BLaER1 treated with 17β-estradiol and CSF1 and Interleukin-3, amounts not matched to agents 10 nM and 100 nM (cell line): ENCODE measurements around the gene ALPP.
A peak's percentile ranks its signal among the peaks of the same experiment; 100 is the strongest.
"Not testable (repeated sequence)": the region's sequence is repeated elsewhere in the genome, so short reads cannot be mapped to it uniquely, and the experiment has no call there.

Source experiments
- H3K27ac ChIP-seq, 11 experiments: shearing (Covaris generic); formaldehyde crosslinking; 2 replicates each; pipeline ENCODE4 v1.8.1; 2022
- H3K27me3 ChIP-seq, 11 experiments: shearing (Covaris generic); formaldehyde crosslinking; 2 replicates each; pipeline ENCODE4 v1.8.1; 2022
- H3K36me3 ChIP-seq, 11 experiments: shearing (Covaris generic); formaldehyde crosslinking; 2 replicates each; pipeline ENCODE4 v1.8.1; 2022
- H3K4me1 ChIP-seq, 10 experiments: shearing (Covaris generic); formaldehyde crosslinking; 2 replicates each; pipeline ENCODE4 v1.8.1; 2022
- H3K4me2 ChIP-seq, 11 experiments: shearing (Covaris generic); formaldehyde crosslinking; 2 replicates each; pipeline ENCODE4 v1.8.1; 2022
- H3K4me3 ChIP-seq, 10 experiments: shearing (Covaris generic); formaldehyde crosslinking; 2 replicates each; pipeline ENCODE4 v1.8.1; 2022
- H3K9ac ChIP-seq, 11 experiments: shearing (Covaris generic); formaldehyde crosslinking; 2 replicates each; pipeline ENCODE4 v1.8.1; 2022
- H3K9me3 ChIP-seq, 11 experiments: shearing (Covaris generic); formaldehyde crosslinking; replicated peaks in 1 of 11; 2 replicates each; pipeline ENCODE4 v1.8.1; 2022
- H4K20me1 ChIP-seq, 11 experiments: shearing (Covaris generic); formaldehyde crosslinking; 2 replicates each; pipeline ENCODE4 v1.8.1; 2022
- Cebpa-rat ChIP-seq, 11 experiments: shearing (Covaris generic); IDR thresholded peaks; 2 replicates each; pipeline ENCODE4 v1.8.1; 2022

The ALPP gene

DNA sequence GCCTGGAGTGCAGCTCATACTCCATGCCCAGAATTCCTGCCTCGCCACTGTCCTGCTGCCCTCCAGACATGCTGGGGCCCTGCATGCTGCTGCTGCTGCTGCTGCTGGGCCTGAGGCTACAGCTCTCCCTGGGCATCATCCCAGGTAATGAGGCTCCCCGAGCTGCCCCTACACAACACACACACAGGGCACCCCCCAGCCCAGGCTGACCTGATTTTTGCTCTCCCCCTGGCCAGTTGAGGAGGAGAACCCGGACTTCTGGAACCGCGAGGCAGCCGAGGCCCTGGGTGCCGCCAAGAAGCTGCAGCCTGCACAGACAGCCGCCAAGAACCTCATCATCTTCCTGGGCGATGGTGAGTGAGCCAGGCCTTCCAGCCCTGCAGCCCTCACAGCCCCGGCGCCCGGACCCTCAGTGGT, at the start of gene ALPP:
Gene ALPP, plus strand, starts transcription at position 17 of the 417 bp plus-strand sequence. Its CDS starts 52 bp downstream, at position 69.
- H3K4me1 ChIP-seq, result peaks cover 5 to 45% (median 30%) of the 10 kb centered on the region in 10 experiments; a peak in 18 of 20 replicates
- H3K4me2 ChIP-seq, result peak within 1 kb of the TSS in 4 of 11 experiments; percentile 20 to 36 (median 24); a peak in 4 of 22 replicates
- H3K36me3 ChIP-seq, H4K20me1 ChIP-seq, H3K4me3 ChIP-seq, H3K9ac ChIP-seq, H3K27me3 ChIP-seq, H3K27ac ChIP-seq, H3K9me3 ChIP-seq: not testable (repeated sequence)

DNA sequence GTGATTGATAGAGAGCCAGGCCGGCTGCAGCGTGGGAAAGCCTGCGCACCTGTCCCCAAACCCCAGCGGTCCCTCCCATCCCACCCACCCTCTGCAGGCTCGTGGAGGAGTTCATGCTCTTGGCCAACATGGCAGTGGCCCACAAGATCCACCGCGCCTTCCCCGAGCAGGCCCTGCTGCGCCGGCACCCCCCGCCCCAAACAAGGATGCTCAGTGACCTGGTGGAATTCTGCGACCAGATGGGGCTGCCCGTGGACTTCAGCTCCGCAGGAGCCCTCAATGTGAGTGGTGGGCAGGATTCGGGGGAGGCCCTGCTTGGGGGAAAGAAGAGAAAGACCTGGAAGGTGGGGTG, 48.9 kb upstream of the ALPP start:
- peaks cover 3 to 38% (median 13%) of the 10 kb centered on the region in 11 experiments; a peak in 15 of 22 replicates for H4K20me1 ChIP-seq
- peaks cover 0 to 8% (median 0%) of the 10 kb centered on the region in 11 experiments; a peak in 3 of 22 replicates for H3K36me3 ChIP-seq
- peak overlapping the region in 1 of 11 experiments; percentile 20; a peak in 2 of 22 replicates for H3K4me2 ChIP-seq
- H3K9ac ChIP-seq, result no peak overlapping the region
- H3K4me3 ChIP-seq, result no peak overlapping the region
- no peak for TF ChIP-seq Cebpa-rat (IDR thresholded peaks at IDR 0.05)
- H3K9me3 ChIP-seq, result no peaks in the 10 kb centered on the region
- peaks cover 35 to 64% (median 49%) of the 10 kb centered on the region in 10 experiments for H3K4me1 ChIP-seq
- peak overlapping the region in 2 of 11 experiments; percentile 2 to 25; a peak in 1 of 22 replicates for H3K27ac ChIP-seq
- H3K27me3 ChIP-seq, result no peaks in the 10 kb centered on the region

DNA sequence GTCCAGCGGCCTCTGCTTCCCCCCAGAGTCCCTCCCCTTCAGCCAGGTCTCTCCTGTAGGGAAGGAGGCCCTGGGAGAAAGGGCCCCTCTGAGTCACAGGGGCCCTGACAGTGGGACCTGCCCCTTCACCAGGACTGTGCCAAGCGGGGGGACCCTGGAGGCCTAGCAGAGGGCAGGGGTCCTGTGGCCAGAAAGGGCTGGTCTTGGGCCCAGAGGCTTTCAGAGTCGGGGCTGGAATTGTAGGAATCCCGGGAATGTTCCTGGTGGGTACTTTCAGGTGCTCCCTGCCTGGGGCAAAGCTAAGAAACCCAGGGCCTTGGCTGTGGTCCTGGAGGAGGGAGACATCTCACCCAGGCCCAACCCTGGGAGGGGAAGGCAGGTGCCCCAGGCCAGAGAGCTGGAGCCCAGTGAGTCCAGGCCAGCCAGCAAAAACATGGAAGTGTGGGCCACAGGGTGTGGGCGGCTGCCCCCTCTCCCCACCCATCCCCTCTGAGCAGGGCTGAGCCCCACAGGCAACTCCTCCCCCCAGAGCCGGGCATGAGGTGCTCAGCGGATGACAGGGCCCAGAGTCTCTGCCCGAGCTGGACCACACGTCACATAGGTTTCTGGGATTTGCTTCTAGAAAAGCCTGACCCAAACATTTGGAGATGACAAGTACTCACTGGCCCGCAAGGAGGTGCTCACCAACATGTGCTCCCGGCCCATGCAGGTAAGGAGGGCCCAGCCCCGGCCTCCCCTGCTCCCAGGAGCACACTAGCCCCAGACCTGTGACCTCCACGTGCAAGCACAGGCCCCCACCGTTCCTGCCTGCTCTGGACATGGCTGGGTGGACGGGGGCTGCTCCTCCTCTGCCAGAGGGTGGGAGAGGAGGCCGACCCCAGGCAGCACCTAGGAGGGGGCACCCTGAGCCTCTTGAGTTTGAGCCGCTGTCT, 48.2 kb upstream of the ALPP start:
- no peak for TF ChIP-seq Cebpa-rat (IDR thresholded peaks at IDR 0.05)
- Histone ChIP-seq H3K36me3 (peaks cover 0 to 8% (median 0%) of the 10 kb centered on the region in 11 experiments; a peak in 3 of 22 replicates), H3K9me3 (no peaks in the 10 kb centered on the region), H3K27ac (peak overlapping the region in 2 of 11 experiments; percentile 2 to 25; a peak in 1 of 22 replicates), H3K27me3 (no peaks in the 10 kb centered on the region), H3K9ac (no peak overlapping the region), H3K4me3 (no peak overlapping the region), H4K20me1 (peaks cover 3 to 38% (median 13%) of the 10 kb centered on the region in 11 experiments; a peak in 15 of 22 replicates), H3K4me2 (peak overlapping the region in 2 of 11 experiments; percentile 10 to 20; a peak in 1 of 22 replicates), H3K4me1 (peaks cover 33 to 59% (median 44%) of the 10 kb centered on the region in 10 experiments)

DNA sequence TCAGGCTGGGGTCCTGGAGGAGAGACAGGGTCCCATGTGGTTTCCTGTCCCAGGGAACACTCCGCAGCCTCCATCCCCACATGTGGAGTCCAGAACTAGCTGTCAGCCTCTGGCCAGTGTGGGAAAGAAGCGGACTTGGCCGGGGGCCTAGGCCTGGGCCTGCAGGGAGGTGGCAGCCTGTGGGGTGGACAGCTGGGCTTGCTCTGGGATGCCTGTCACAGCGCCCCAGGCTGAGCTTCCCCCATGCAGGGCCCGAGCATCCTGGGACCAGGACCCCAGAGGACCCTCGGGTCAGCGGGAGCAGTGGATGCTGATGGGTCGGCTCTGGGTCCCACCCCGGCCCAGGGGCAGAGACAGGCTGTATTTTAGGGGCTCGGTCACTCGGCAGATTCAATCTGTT, 47.5 kb upstream of the ALPP start:
- not testable (repeated sequence) for H3K4me2 ChIP-seq, H3K9me3 ChIP-seq, H3K27me3 ChIP-seq, H3K4me3 ChIP-seq
- Histone ChIP-seq H4K20me1 (peaks cover 3 to 44% (median 13%) of the 10 kb centered on the region in 11 experiments; a peak in 15 of 22 replicates), H3K9ac (peak overlapping the region in 2 of 11 experiments; percentile 27 to 37; a peak in 2 of 22 replicates), H3K4me1 (peaks cover 27 to 54% (median 38%) of the 10 kb centered on the region in 10 experiments), H3K36me3 (peaks cover 0 to 14% (median 0%) of the 10 kb centered on the region in 11 experiments; a peak in 5 of 22 replicates), H3K27ac (0 out of 22 replicates have a peak overlapping the region, but pooled peaks of 1 of the 11 experiments have one; percentile 25)

DNA sequence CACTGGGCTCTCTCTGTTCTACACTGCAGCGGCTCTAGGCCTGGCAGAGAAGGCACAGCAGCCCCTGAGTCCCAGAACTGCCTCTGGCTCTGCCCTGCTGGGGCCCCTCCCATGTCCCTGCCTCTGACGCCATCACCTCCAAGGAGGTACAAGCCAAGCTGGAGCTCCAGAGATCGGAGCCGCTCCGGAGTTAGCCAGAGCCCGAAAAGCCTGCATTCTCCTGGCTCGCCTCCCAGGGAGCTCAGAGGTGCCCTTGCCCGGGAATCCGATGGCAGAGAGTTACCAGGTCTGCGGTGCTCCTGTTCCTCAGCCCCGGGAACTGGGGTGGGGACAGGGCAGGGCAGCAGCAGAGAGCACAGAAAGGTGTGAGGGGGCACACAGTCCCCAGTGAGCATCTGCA, 46.9 kb upstream of the ALPP start:
- H4K20me1 ChIP-seq, result peaks cover 3 to 44% (median 11%) of the 10 kb centered on the region in 11 experiments; a peak in 15 of 22 replicates
- H3K9ac ChIP-seq, H3K27ac ChIP-seq, H3K9me3 ChIP-seq, H3K4me3 ChIP-seq, H3K4me2 ChIP-seq, H3K27me3 ChIP-seq: not testable (repeated sequence)
- peaks cover 0 to 18% (median 5%) of the 10 kb centered on the region in 11 experiments; a peak in 7 of 22 replicates for H3K36me3 ChIP-seq
- peaks cover 23 to 55% (median 39%) of the 10 kb centered on the region in 10 experiments for H3K4me1 ChIP-seq

DNA sequence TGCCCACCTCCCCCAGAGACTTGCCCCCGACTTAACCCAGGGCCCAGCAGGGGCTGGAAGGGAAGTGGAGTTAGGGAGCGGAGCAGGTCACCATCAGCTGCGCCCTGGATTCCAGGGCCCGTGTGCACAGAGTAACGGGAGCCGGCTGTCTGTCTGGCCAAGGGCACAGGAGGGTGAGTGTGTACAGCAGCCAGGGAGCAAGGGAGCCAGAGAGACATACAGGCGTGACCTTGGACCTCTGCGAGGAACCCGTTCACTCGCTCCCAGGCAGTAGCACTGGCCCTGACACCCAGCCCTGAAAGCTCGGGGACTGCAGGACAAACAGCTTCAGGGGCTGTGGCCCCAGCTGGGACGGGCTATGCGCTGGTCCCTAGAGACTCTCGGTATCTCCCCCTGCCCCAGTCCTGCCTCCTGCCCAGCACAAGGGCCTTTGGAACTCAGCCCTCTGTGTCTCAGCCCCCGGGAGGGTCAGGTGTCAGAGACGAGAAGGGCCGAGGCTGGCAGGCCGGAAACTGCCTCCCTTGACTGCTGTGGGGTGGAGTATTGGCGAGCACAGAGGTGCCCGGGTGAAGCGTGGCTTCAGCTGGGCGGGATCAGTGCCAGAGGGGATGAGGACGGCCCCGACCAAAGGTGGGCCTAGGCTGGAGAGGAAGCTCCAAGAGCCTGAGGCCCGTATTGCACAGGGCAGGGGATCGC, 46.2 kb upstream of the ALPP start:
- not testable (repeated sequence) for H3K9me3 ChIP-seq, H3K4me3 ChIP-seq, H3K27me3 ChIP-seq, H3K9ac ChIP-seq
- H3K36me3 ChIP-seq, result peaks cover 0 to 18% (median 9%) of the 10 kb centered on the region in 11 experiments; a peak in 8 of 22 replicates
- peaks cover 3 to 41% (median 10%) of the 10 kb centered on the region in 11 experiments; a peak in 15 of 22 replicates for H4K20me1 ChIP-seq
- H3K4me2 ChIP-seq, result peak overlapping the region in 3 of 11 experiments; percentile 4 to 28 (median 12); a peak in 3 of 22 replicates
- 0 out of 22 replicates have a peak overlapping the region, but pooled peaks of 1 of the 11 experiments have one; percentile 15 for H3K27ac ChIP-seq
- peaks cover 16 to 55% (median 38%) of the 10 kb centered on the region in 10 experiments for H3K4me1 ChIP-seq

DNA sequence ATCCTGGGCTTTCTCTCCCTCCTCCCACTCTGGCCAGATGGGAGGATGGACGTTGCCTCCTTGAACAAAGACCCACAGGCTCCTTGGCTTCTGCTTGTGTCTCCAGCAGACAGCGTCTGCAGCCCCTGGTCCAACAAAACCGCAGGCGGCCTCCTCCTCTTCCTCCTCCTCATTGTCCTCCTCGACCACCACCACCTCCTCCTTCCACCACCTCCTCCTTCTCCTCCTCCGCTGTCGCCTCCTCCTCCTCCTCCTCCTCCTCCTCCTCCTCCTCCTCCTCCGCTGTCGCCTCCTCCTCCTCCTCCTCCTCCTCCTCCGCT, 45.7 kb upstream of the ALPP start:
- peaks cover 11 to 50% (median 33%) of the 10 kb centered on the region in 10 experiments for H3K4me1 ChIP-seq
- 0 out of 22 replicates have a peak overlapping the region, but pooled peaks of 1 of the 11 experiments have one; percentile 15 for H3K27ac ChIP-seq
- peak overlapping the region in 3 of 11 experiments; percentile 4 to 28 (median 12); a peak in 3 of 22 replicates for H3K4me2 ChIP-seq
- no peak overlapping the region for H3K9ac ChIP-seq
- H3K9me3 ChIP-seq, result no peaks in the 10 kb centered on the region
- peaks cover 0 to 20% (median 9%) of the 10 kb centered on the region in 11 experiments; a peak in 8 of 22 replicates for H3K36me3 ChIP-seq
- H4K20me1 ChIP-seq, result peaks cover under 1 to 36% (median 6%) of the 10 kb centered on the region in 11 experiments; a peak in 14 of 22 replicates
- no peak for TF ChIP-seq Cebpa-rat (IDR thresholded peaks at IDR 0.05)
- no peaks in the 10 kb centered on the region for H3K27me3 ChIP-seq
- no peak overlapping the region for H3K4me3 ChIP-seq

DNA sequence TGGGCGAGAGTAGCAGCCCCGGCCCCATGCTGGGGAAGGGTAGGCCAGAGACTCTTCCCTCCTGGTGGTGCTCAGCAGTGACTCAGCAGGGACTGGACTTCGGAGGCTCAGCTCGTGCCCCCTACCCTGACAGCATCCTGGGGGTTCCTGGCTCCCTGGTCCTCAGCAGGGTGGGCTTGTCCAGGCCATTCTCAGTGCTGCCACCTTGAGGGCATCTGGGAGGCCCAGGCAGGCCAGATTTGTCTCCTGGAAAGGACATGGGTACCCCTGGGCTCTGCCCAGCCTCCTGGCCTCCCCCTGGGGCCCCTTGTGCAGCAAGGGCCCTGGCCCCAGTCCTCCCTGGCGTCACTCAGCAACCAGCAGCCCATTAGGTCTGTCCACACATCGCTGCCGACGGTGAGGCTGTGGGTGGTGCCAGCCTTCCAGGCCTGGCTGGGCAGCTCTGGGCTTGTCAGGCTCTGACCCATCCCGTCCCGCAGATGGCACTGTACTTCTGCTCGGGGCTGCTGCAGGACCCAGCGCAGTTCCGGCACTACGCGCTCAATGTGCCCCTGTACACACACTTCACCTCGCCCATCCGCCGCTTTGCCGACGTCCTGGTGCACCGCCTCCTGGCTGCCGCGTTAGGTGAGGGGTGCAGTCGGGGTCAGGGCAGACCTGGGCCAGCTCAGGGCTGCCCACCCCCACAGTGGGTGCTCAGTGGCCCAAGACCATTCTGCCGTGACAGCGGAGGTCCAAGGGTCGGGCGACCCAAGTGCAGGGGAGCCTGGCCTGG, 45.0 kb upstream of the ALPP start:
- Histone ChIP-seq H3K27ac (no peak overlapping the region), H3K9ac (no peak overlapping the region), H3K4me2 (no peak overlapping the region), H3K27me3 (no peaks in the 10 kb centered on the region), H4K20me1 (peaks cover 0 to 29% (median 6%) of the 10 kb centered on the region in 11 experiments; a peak in 11 of 22 replicates), H3K36me3 (peaks cover 0 to 20% (median 9%) of the 10 kb centered on the region in 11 experiments; a peak in 8 of 22 replicates), H3K4me1 (peaks cover 5 to 44% (median 27%) of the 10 kb centered on the region in 10 experiments), H3K4me3 (no peak overlapping the region), H3K9me3 (no peaks in the 10 kb centered on the region)
- TF ChIP-seq Cebpa-rat (IDR thresholded peaks at IDR 0.05), result no peak

DNA sequence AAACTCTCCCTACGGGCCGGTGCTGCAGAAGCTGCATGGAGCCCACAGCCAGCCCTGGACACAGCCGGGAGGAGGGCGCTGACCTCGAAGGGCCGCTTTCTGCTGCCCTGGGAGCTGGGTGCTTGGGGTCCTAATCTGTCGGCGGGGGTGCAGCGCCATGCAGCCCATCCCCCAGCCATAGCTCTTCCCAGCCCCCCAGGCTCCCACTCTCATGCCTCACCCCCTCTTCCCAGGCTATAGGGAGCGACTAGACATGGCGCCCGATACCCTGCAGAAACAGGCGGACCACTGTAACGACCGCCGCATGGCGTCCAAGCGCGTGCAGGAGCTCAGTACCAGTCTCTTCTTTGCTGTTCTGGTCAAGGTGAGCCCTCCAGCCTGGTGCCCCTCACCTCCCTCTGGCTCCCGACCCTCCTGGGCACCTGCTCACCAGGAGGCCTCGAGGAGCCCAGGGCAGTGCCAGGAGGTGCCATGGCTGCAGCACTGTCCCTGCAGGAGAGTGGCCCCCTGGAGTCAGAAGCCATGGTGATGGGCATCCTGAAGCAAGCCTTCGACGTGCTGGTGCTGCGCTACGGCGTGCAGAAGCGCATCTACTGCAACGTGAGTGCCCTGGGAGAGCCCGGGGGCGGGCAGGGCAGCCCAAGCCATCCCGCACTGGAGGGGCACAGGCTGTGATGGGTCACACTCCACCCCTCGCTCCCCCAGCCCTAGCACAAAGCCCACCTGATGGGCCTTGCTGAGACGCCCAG, 44.2 kb upstream of the ALPP start:
- not testable (repeated sequence) for H3K9ac ChIP-seq, H3K27ac ChIP-seq, H3K4me3 ChIP-seq, H3K9me3 ChIP-seq, H3K27me3 ChIP-seq, H3K4me2 ChIP-seq
- Histone ChIP-seq H3K4me1 (peaks cover 0 to 36% (median 19%) of the 10 kb centered on the region in 10 experiments; a peak in 12 of 20 replicates), H3K36me3 (peaks cover 0 to 20% (median 9%) of the 10 kb centered on the region in 11 experiments; a peak in 8 of 22 replicates), H4K20me1 (peaks cover 0 to 21% (median 0%) of the 10 kb centered on the region in 11 experiments; a peak in 3 of 22 replicates)

DNA sequence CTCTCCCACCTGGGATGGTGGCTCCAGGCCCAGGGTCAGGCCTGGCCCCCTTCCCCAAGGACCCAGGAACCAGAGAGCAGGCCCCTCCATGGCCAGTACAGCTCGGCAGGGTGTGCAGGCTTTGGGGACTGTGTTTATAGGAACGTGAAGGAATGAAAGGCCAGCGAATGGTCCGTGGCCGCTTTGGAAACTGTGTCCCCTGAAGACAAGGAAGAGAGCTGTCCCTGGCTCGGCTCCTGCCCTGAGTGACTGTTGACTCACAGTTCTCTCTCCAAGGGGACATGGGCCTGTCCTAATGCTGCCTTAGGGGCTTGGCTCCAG, 43.7 kb upstream of the ALPP start:
- not testable (repeated sequence) for H3K27me3 ChIP-seq, H3K9ac ChIP-seq, H3K9me3 ChIP-seq, H3K4me2 ChIP-seq, H3K4me3 ChIP-seq, H3K27ac ChIP-seq
- peaks cover 0 to 20% (median 9%) of the 10 kb centered on the region in 11 experiments; a peak in 8 of 22 replicates for H3K36me3 ChIP-seq
- H4K20me1 ChIP-seq, result peaks cover 0 to 25% (median 0%) of the 10 kb centered on the region in 11 experiments; a peak in 3 of 22 replicates
- peaks cover 0 to 31% (median 17%) of the 10 kb centered on the region in 10 experiments; a peak in 12 of 20 replicates for H3K4me1 ChIP-seq
